ENCODE measurements around the gene TEC.

TEC gene

GRCh38 chr4:48126621-48127020, 143.0 kb downstream of the TEC start:
- DNase-seq (ENCODE audit: low read depth): no peak
- TF ChIP-seq CTCF (conservative IDR thresholded peaks at IDR 0.05; ENCODE audit: control insufficient read depth, insufficient read depth, low read depth, low read length): no peak

DNA sequence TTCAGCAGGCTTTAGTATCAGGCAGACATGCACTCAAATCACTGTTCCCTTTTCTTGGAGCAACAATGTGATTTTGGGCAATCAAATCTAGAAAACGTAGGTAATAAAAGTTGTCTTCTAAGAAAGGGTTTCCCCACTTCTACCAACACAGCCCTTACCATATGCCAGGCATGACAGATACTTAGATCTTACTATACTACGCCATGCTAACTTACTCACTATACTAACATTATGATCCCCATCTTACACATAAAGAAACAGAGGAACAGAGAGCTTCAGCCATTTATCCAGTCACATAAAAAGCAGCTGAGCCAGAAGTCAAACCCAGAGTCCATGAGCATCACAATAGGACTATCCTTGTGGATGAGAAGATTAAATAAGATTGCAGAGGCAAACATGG, 144.8 kb downstream of the TEC start:
- H3K4me3 ChIP-seq (ENCODE audit: control insufficient read depth, low read depth, low read length): no peak overlapping the region
- DNase-seq (ENCODE audit: low read depth): no peak
- no peak for TF ChIP-seq CTCF (conservative IDR thresholded peaks at IDR 0.05; ENCODE audit: control insufficient read depth, insufficient read depth, low read depth, low read length)

More at GRCh38 chr4:48126621-48127020, 143.0 kb downstream of the TEC start:
- no peak overlapping the region for H3K4me3 ChIP-seq (ENCODE audit: control insufficient read depth, low read depth, low read length)

GRCh38 chr4:48122756-48123155, 146.9 kb downstream of the TEC start:
- TF ChIP-seq CTCF (conservative IDR thresholded peaks at IDR 0.05; ENCODE audit: control insufficient read depth, insufficient read depth, low read depth, low read length): no peak
- no peak for DNase-seq (ENCODE audit: low read depth)
- H3K4me3 ChIP-seq (ENCODE audit: control insufficient read depth, low read depth, low read length): no peak overlapping the region

- H3K4me3 ChIP-seq (ENCODE audit: control insufficient read depth, low read depth, low read length): no peak overlapping the region
Observed at GRCh38 chr4:48121180-48121579, 148.5 kb downstream of the TEC start.

DNA sequence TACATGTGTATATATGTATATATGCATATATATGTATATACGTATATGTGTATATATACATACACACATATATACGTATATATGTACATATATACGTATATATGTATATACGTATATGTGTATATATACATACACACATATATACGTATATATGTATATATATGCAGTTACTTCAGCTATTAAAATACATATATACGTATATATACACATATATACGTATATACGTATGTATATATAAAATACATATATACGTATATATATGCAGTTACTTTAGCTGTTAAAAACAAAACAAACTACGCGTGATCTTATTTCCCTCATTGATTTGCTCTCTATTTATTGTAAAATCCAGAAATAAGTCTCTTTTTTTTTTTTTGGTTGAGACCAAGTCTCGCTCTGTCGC, 149.5 kb downstream of the TEC start:
- no peak overlapping the region for H3K4me3 ChIP-seq (ENCODE audit: control insufficient read depth, low read depth, low read length)
- DNase-seq (ENCODE audit: low read depth): no peak
- TF ChIP-seq CTCF (conservative IDR thresholded peaks at IDR 0.05; ENCODE audit: control insufficient read depth, insufficient read depth, low read depth, low read length): no peak

More at GRCh38 chr4:48121180-48121579, 148.5 kb downstream of the TEC start:
- DNase-seq (ENCODE audit: low read depth): no peak
- no peak for TF ChIP-seq CTCF (conservative IDR thresholded peaks at IDR 0.05; ENCODE audit: control insufficient read depth, insufficient read depth, low read depth, low read length)

- no peak overlapping the region for H3K4me3 ChIP-seq (ENCODE audit: control insufficient read depth, low read depth, low read length)
- DNase-seq (ENCODE audit: low read depth): no peak
- TF ChIP-seq CTCF (conservative IDR thresholded peaks at IDR 0.05; ENCODE audit: control insufficient read depth, insufficient read depth, low read depth, low read length): no peak
Observed at GRCh38 chr4:48119646-48120045, 150.0 kb downstream of the TEC start.

GRCh38 chr4:48118081-48118480, 151.6 kb downstream of the TEC start:
- no peak for TF ChIP-seq CTCF (conservative IDR thresholded peaks at IDR 0.05; ENCODE audit: control insufficient read depth, insufficient read depth, low read depth, low read length)
- no peak for DNase-seq (ENCODE audit: low read depth)
- H3K4me3 ChIP-seq (ENCODE audit: control insufficient read depth, low read depth, low read length): no peak overlapping the region

All from fibroblast of mammary gland (primary cell).